Endothelial cell of umbilical vein (primary cell): ENCODE data around the gene FUCA2. TPM values are rescaled to one million over a fixed set of nuclear protein-coding genes. Genes with fewer than 3 reads are reported as not detected.

Experiments used
- BruUV-seq: library from RNA; stranded (reverse); fragments of 400-500 nt; replicated peaks from 2 replicates; lab custom pipeline; 2021; lab: Mats Ljungman, UMichigan
- CTCF ChIA-PET: fragments of 300-600, 350-600 bp; sonication (Branson Sonifier 250); formaldehyde crosslinking; loops from one replicate; lab custom pipeline; 2021; ENCODE audit warnings: antibody characterized with exemption, inconsistent platforms; lab: Charles Lee
- POLR2A ChIA-PET: fragments of 300-600, 350-600 bp; sonication (Branson Sonifier 250); formaldehyde crosslinking; loops from one replicate; lab custom pipeline; 2021; ENCODE audit warnings: antibody characterized with exemption, inconsistent platforms; lab: Charles Lee
- DNase-seq: peaks from one replicate; pipeline ENCODE4 v3.0.0-alpha.2; 2011; ENCODE audit warnings: low read depth, low spot score
- FAIRE-seq: peaks from 2 replicates; lab custom pipeline; 2011; peaks lifted over from hg19 to GRCh38; lab: Jason Lieb, UNC
- H2AFZ ChIP-seq: 2 replicates; pipeline ENCODE4 v1.6.0; 2012; ENCODE audit warnings: low read depth, low read length, control low read depth, inconsistent platforms
- H3K27ac ChIP-seq: 2 replicates; pipeline ENCODE4 v1.5.1; 2011; ENCODE audit warnings: low read depth, mild to moderate bottlenecking, control low read depth, low read length, moderate library complexity; ENCODE audit not compliant: insufficient read depth
- H3K27me3 ChIP-seq, 2 experiments: 2 replicates each; pipeline versions ENCODE4 v1.6.0 to v1.6.1; 2011; ENCODE audit warnings: low read length in 2 of 2, mixed read lengths in 1 of 2; ENCODE audit not compliant: control insufficient read depth in 2 of 2, insufficient read depth in 2 of 2
- H3K36me3 ChIP-seq, 2 experiments: 2 replicates in 1 of 2; 3 replicates in 1 of 2; pipeline ENCODE4 v1.5.1; 2011; ENCODE audit warnings: low read length in 2 of 2, mild to moderate bottlenecking in 1 of 2, moderate library complexity in 1 of 2; ENCODE audit not compliant: control insufficient read depth in 2 of 2, insufficient read depth in 2 of 2; ENCODE audit errors: extremely low read depth in 1 of 2
- H3K4me1 ChIP-seq: 3 replicates; pipeline ENCODE4 v1.5.1; 2011; ENCODE audit warnings: mild to moderate bottlenecking, low read length; ENCODE audit not compliant: control insufficient read depth, insufficient read depth; ENCODE audit errors: extremely low read depth
- H3K4me2 ChIP-seq: 2 replicates; pipeline ENCODE4 v1.6.1; 2011; ENCODE audit warnings: low read length, control low read depth, mixed read lengths; ENCODE audit not compliant: insufficient read depth
- H3K4me3 ChIP-seq, 3 experiments: fragments of 200-600 bp in 1 of 3; sonication (generic), shearing (Covaris generic) in 1 of 3; replicated peaks in 1 of 3; 2 replicates each; pipeline ENCODE4 v1.5.1; 2011 to 2016; ENCODE audit warnings: control low read depth in 3 of 3, low read length in 3 of 3, mild to moderate bottlenecking in 2 of 3, inconsistent platforms in 1 of 3, low read depth in 1 of 3, moderate library complexity in 1 of 3; ENCODE audit not compliant: insufficient read depth in 1 of 3
- H3K79me2 ChIP-seq: 2 replicates; pipeline ENCODE4 v1.6.0; 2012; ENCODE audit warnings: low read length, inconsistent platforms; ENCODE audit not compliant: control insufficient read depth, insufficient read depth
- H3K9ac ChIP-seq: replicated peaks from 2 replicates; pipeline ENCODE3; 2011; ENCODE audit warnings: low read length, control low read depth; ENCODE audit not compliant: insufficient read depth; ENCODE audit errors: extremely low read depth
- H3K9me1 ChIP-seq: replicated peaks from 3 replicates; pipeline ENCODE4 v1.6.0; 2011; ENCODE audit warnings: mild to moderate bottlenecking, low read length; ENCODE audit not compliant: control insufficient read depth, insufficient read depth; ENCODE audit errors: extremely low read depth
- H3K9me3 ChIP-seq: replicated peaks from 2 replicates; pipeline ENCODE4 v1.5.1; 2012; ENCODE audit warnings: low read length, inconsistent platforms; ENCODE audit not compliant: control insufficient read depth, insufficient read depth
- H4K20me1 ChIP-seq: replicated peaks from 2 replicates; pipeline ENCODE3; 2011; ENCODE audit warnings: mild to moderate bottlenecking, low read length; ENCODE audit not compliant: control insufficient read depth, insufficient read depth; ENCODE audit errors: extremely low read depth
- CTCF ChIP-seq, 2 donors: IDR thresholded peaks; 1 replicate in 1 of 2; 2 replicates in 1 of 2; pipeline ENCODE4 v1.5.1; 2011; ENCODE audit warnings: low read length in 2 of 2, mild to moderate bottlenecking in 2 of 2, moderate library complexity in 2 of 2, control low read depth in 1 of 2, inconsistent platforms in 1 of 2, low read depth in 1 of 2; ENCODE audit not compliant: insufficient read depth in 1 of 2; ENCODE audit errors: extremely low read depth in 1 of 2
- EZH2 ChIP-seq: IDR thresholded peaks from 2 replicates; pipeline ENCODE4 v1.6.1; 2012; ENCODE audit warnings: borderline replicate concordance, low read depth, mild to moderate bottlenecking, moderate library complexity, low read length, inconsistent platforms; ENCODE audit not compliant: severe bottlenecking
- FOS ChIP-seq: IDR thresholded peaks from 2 replicates; pipeline ENCODE4 v1.6.1; 2011; ENCODE audit warnings: mild to moderate bottlenecking, low read length, moderate library complexity, borderline replicate concordance; ENCODE audit not compliant: insufficient read depth
- GATA2 ChIP-seq: IDR thresholded peaks from 2 replicates; pipeline ENCODE4 v1.7.0; 2011; ENCODE audit warnings: low read depth, mild to moderate bottlenecking, moderate library complexity, mixed read lengths, low read length; ENCODE audit not compliant: insufficient read length, insufficient read depth
- JUN ChIP-seq: IDR thresholded peaks from 2 replicates; pipeline ENCODE4 v1.6.1; 2011; ENCODE audit warnings: borderline replicate concordance, low read depth; ENCODE audit not compliant: insufficient read length, insufficient read depth
- MAX ChIP-seq: IDR thresholded peaks from 2 replicates; pipeline ENCODE4 v1.6.1; 2011; ENCODE audit not compliant: insufficient read depth, insufficient read length
- MYC ChIP-seq: IDR thresholded peaks from one replicate; pipeline ENCODE4 v1.6.1; 2011; ENCODE audit warnings: mild to moderate bottlenecking, low read depth, low read length
- POLR2A ChIP-seq: IDR thresholded peaks from 2 replicates; pipeline ENCODE4 v1.6.1; 2012; ENCODE audit warnings: low read depth, mild to moderate bottlenecking, control low read depth, low read length
- POLR2AphosphoS5 ChIP-seq: IDR thresholded peaks from 2 replicates; pipeline ENCODE4 v1.6.1; 2012; ENCODE audit warnings: low read depth, mild to moderate bottlenecking, control low read depth, low read length, moderate library complexity; ENCODE audit not compliant: insufficient read depth
- dilution Hi-C: fragments of 300-500 bp; cut with MboI; formaldehyde crosslinking; loops from one replicate; pipeline ENCODE4 v1.15.0; 2019; ENCODE audit warnings: low sequenced_read_pairs; ENCODE audit not compliant: extremely low pct_ligation_motif_present
- intact Hi-C: fragments of 100-400 bp; cut with micrococcal nuclease; formaldehyde crosslinking; loops from one replicate; pipeline ENCODE4 v1.10.0; 2022
- polyA plus RNA-seq, 4 experiments: library from polyadenylated mRNA; depleted of rRNA in 3 of 4; stranded (reverse) in 3 of 4; unstranded in 1 of 4; fragments of >200 nt; gene quantifications; 2 replicates each; pipeline versions ENCODE4 v1.2.1 to v1.2.3, GENCODE V29; 2011 to 2012; ENCODE audit warnings: missing spikeins in 1 of 4
- total RNA-seq: library from RNA; stranded (reverse); gene quantifications from 2 replicates; pipeline ENCODE4 v1.2.3, GENCODE V29; 2021

FUCA2 gene
- total and polyA plus RNA-seq, 2 donors (not counting 3 experiments of a cell fraction or from before 2014, with no cell fraction given), result 29.7 to 80.9 TPM

- ChIA-PET CTCF (interaction anchor here (1.7 kb wide), 1 partner anchor 12 kb away, joined by 4 read pairs; no protein-coding TSS in a partner anchor), POLR2A (no interaction called here)
- H3K9me3 ChIP-seq, result no peaks in the 10 kb centered on the region
- no peak overlapping the region for H3K4me3 ChIP-seq
- H4K20me1 ChIP-seq, result no peaks in the 10 kb centered on the region
- dilution Hi-C loops (no loop called here), intact Hi-C loops (no loop called here)
- H3K9me1 ChIP-seq, result no peaks in the 10 kb centered on the region
- H3K4me1 ChIP-seq, result no peaks in the 10 kb centered on the region
- H3K27ac ChIP-seq, result no peak overlapping the region
- TF ChIP-seq POLR2A (no peak), GATA2 (no peak), POLR2AphosphoS5 (no peak), MYC (no peak), FOS (no peak), MAX (no peak), JUN (no peak), EZH2 (no peak), CTCF (IDR thresholded peaks at IDR 0.05; ENCODE audit: extremely low read depth in 1 of 2, insufficient read depth in 1 of 2, low read depth in 1 of 2, low read length in 2 of 2) (no peak)
- DNase-seq (no peak), FAIRE-seq (no peak)
- H3K27me3 ChIP-seq, result peaks cover 5 to 11% of the 10 kb centered on the region in 2 experiments
- H3K79me2 ChIP-seq, result no peaks in the 10 kb centered on the region
- no peak overlapping the region for H3K4me2 ChIP-seq
- H3K9ac ChIP-seq, result no peak overlapping the region
- H2AFZ ChIP-seq, result no peak overlapping the region
- no TSS peak for BruUV-seq
- H3K36me3 ChIP-seq, result no peaks in the 10 kb centered on the region
Measured at GRCh38 chr6:143531720-143532499, 20.4 kb upstream of the FUCA2 start.
